OCI-LY3 (cell line): ENCODE measurements around the gene GOLT1A.

Source experiments
- EZH2phosphoT487 ChIP-seq: fragments of 200-600 bp; shearing (Covaris generic); IDR thresholded peaks from 2 replicates; pipeline ENCODE4 v1.6.1; 2018; ENCODE audit warnings: antibody characterized with exemption, mixed run types, low read depth
- TF ChIP-seq, protein P1 (sequence below): fragments of 200-600, 300-600 bp; sonication (generic); IDR thresholded peaks from 2 replicates; pipeline ENCODE4 v1.5.1; 2014; ENCODE audit warnings: antibody characterized with exemption, low read length, low read depth

DNA sequence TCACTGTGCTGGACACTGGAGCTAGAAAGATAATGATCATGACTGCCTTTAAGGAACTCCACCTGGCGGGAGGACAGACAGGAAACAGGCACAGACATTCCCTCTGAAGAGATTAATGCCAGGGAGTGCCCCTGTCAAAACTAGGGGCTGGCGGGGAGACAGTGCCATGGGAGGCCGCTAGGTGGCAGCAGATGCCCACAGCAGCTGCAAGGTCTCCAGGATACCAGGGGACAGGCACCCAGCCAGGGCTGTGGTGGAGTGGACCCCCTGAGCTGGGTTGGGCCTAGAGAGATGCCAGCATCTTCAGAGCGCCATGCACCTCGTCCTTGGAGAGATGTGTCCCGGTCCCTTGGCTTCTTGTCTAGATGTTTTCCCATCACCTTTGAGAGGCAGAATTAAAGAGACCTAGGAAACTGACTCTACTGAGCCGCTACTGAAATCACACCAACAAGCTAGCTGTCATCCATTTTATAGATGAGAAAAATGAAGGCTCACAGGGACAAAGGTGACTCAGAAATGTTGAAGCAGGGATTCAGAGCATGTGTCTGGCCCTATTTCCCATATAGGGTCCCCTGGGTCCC lies 51.2 kb downstream of the GOLT1A start:
- TF ChIP-seq, protein P1, sequence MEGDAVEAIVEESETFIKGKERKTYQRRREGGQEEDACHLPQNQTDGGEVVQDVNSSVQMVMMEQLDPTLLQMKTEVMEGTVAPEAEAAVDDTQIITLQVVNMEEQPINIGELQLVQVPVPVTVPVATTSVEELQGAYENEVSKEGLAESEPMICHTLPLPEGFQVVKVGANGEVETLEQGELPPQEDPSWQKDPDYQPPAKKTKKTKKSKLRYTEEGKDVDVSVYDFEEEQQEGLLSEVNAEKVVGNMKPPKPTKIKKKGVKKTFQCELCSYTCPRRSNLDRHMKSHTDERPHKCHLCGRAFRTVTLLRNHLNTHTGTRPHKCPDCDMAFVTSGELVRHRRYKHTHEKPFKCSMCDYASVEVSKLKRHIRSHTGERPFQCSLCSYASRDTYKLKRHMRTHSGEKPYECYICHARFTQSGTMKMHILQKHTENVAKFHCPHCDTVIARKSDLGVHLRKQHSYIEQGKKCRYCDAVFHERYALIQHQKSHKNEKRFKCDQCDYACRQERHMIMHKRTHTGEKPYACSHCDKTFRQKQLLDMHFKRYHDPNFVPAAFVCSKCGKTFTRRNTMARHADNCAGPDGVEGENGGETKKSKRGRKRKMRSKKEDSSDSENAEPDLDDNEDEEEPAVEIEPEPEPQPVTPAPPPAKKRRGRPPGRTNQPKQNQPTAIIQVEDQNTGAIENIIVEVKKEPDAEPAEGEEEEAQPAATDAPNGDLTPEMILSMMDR = peak; percentile 95
- no peak for TF ChIP-seq EZH2phosphoT487
